Natural killer cell (primary cell): ENCODE measurements around the gene ZRSR2. TPM values are rescaled to one million over a fixed set of nuclear protein-coding genes. Genes with fewer than 3 reads are reported as not detected.
"Not testable (repeated sequence)": the region's sequence is repeated elsewhere in the genome, so short reads cannot be mapped to it uniquely, and the experiment has no call there.

Experiments used
- ATAC-seq, 3 donors: fragments of 150-1000 bp in 2 of 3; fragments of 200-7000 bp in 1 of 3; cut with Tn5 transposase; 1 replicate in 1 of 3; 2 replicates in 2 of 3; pipeline ENCODE4 v1.10.0; 2021; ENCODE audit warnings: mild to moderate bottlenecking in 2 of 3, moderate library complexity in 2 of 3
- DNase-seq, 2 donors: peaks; one replicate each; pipeline versions ENCODE4 v3.0.0 to v3.0.0-alpha.2; 2013 to 2021; ENCODE audit warnings: mixed read lengths in 1 of 2
- H3K27ac ChIP-seq: one replicate; pipeline ENCODE4 v1.5.1; 2013; ENCODE audit warnings: mild to moderate bottlenecking, low read length
- H3K27me3 ChIP-seq: one replicate; pipeline ENCODE4 v1.6.1; 2013; ENCODE audit warnings: low read length; ENCODE audit not compliant: control insufficient read depth, insufficient read depth
- H3K36me3 ChIP-seq: one replicate; pipeline ENCODE4 v1.6.1; 2013; ENCODE audit warnings: low read length; ENCODE audit not compliant: control insufficient read depth, insufficient read depth
- H3K4me1 ChIP-seq: one replicate; pipeline ENCODE4 v1.6.1; 2013; ENCODE audit warnings: low read length; ENCODE audit not compliant: control insufficient read depth, insufficient read depth
- H3K4me3 ChIP-seq: one replicate; pipeline ENCODE4 v1.5.1; 2013; ENCODE audit warnings: low read length
- H3K9me3 ChIP-seq: one replicate; pipeline ENCODE4 v1.6.1; 2013; ENCODE audit warnings: low read length; ENCODE audit not compliant: control insufficient read depth, insufficient read depth
- H3K27ac Mint-ChIP-seq, 2 donors: one replicate each; pipeline ENCODE4 v1.8.0; 2022; ENCODE audit warnings: mild to moderate bottlenecking in 2 of 2, mixed read lengths in 2 of 2, moderate library complexity in 1 of 2
- H3K27me3 Mint-ChIP-seq, 2 donors: one replicate each; pipeline ENCODE4 v1.8.0; 2022; ENCODE audit warnings: low read depth in 2 of 2, mixed read lengths in 2 of 2
- H3K36me3 Mint-ChIP-seq: one replicate; pipeline ENCODE4 v1.8.0; 2022; ENCODE audit warnings: mixed read lengths
- H3K4me1 Mint-ChIP-seq, 2 donors: one replicate each; pipeline ENCODE4 v1.8.0; 2022; ENCODE audit warnings: mixed read lengths in 2 of 2
- H3K4me3 Mint-ChIP-seq: one replicate; pipeline ENCODE4 v1.8.0; 2022; ENCODE audit warnings: mild to moderate bottlenecking, moderate library complexity, mixed read lengths
- H3K9me3 Mint-ChIP-seq, 2 donors: one replicate each; pipeline ENCODE4 v1.8.0; 2022; ENCODE audit warnings: mixed read lengths in 2 of 2
- WGBS: methylation state at CpG from one replicate; pipeline ENCODE4 v1.1.7; 2013; ENCODE audit warnings: missing lambda C conversion rate; ENCODE audit not compliant: insufficient coverage; 5-methylcytosine and 5-hydroxymethylcytosine counted together
- intact Hi-C: fragments of 100-400 bp; cut with micrococcal nuclease; formaldehyde crosslinking; loops from one replicate; pipeline ENCODE4 v1.14.2; 2022
- total RNA-seq, 4 donors: library from RNA; stranded (reverse); fragments of 120-200 nt in 1 of 4; gene quantifications; one replicate each; pipeline versions ENCODE4 v1.2.3 to v1.2.4, GENCODE V29; 2013 to 2022
- TF ChIP-seq, protein P1 (sequence below): fragments of 200-600 bp; IDR thresholded peaks from one replicate; pipeline ENCODE4 v1.8.0; 2022; ENCODE audit warnings: antibody characterized with exemption

ZRSR2 gene
- total RNA-seq, 3 donors from 2014 or later (not counting 1 experiment from before 2014, with no cell fraction given): 21.7 to 44.2 (median 28.2) TPM

DNA sequence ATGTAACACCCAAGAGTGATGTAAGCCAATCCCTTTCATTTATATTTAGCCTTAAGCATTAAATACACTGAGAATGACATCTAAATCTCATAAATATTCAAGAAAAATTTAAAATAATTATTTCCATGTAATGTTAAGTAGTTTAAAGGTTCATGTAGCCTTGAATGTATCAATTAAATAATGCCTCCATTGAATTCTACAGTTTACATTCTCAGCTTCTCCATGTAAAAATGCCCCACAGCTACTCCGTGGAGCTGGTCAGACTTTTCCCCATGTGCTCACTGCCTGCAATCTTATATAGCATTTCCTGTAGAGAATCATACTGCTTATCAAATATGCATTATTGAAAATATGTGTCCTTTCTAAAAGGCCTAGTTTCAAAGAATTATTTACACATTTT is 38.9 kb downstream of the ZRSR2 start:
- Mint-ChIP-seq H3K4me3 (no peak overlapping the region), H3K4me1 (no peaks in the 10 kb centered on the region), H3K36me3 (peaks cover 15% of the 10 kb centered on the region), H3K27ac (no peak overlapping the region), H3K9me3 (no peaks in the 10 kb centered on the region), H3K27me3 (no peaks in the 10 kb centered on the region)
- intact Hi-C loops: no loop called here
- WGBS: 100% methylated on average over 1 of the region's 1 CpG
- Histone ChIP-seq H3K9me3 (no peaks in the 10 kb centered on the region), H3K27me3 (no peaks in the 10 kb centered on the region), H3K4me1 (no peaks in the 10 kb centered on the region), H3K4me3 (no peak overlapping the region), H3K27ac (no peak overlapping the region), H3K36me3 (peaks cover 6% of the 10 kb centered on the region)
- TF ChIP-seq, protein P1, sequence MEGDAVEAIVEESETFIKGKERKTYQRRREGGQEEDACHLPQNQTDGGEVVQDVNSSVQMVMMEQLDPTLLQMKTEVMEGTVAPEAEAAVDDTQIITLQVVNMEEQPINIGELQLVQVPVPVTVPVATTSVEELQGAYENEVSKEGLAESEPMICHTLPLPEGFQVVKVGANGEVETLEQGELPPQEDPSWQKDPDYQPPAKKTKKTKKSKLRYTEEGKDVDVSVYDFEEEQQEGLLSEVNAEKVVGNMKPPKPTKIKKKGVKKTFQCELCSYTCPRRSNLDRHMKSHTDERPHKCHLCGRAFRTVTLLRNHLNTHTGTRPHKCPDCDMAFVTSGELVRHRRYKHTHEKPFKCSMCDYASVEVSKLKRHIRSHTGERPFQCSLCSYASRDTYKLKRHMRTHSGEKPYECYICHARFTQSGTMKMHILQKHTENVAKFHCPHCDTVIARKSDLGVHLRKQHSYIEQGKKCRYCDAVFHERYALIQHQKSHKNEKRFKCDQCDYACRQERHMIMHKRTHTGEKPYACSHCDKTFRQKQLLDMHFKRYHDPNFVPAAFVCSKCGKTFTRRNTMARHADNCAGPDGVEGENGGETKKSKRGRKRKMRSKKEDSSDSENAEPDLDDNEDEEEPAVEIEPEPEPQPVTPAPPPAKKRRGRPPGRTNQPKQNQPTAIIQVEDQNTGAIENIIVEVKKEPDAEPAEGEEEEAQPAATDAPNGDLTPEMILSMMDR: no peak
- ATAC-seq (no peak), DNase-seq (no peak)

DNA sequence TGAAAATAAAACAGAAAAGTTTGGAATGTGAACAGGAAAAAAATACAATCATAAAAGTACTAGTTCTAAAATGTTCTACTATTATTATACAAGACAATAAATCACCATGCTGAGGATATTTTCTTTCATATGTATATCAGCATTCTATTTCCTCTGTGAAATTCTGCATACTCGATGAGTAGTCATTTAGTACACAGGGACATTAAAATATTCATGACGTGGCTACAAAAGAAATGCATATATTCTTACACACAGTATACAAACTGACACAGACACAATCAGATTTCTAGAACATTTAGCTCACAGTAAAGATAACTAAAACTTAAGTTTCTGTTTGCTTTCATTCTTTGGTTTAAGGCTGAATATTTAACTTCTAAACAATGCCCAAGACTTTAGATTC is 41.1 kb downstream of the ZRSR2 start:
- H3K27ac Mint-ChIP-seq, H3K36me3 ChIP-seq, H3K27me3 ChIP-seq, H3K27ac ChIP-seq, H3K4me1 ChIP-seq, H3K9me3 ChIP-seq, H3K4me3 Mint-ChIP-seq, DNase-seq, intact Hi-C loops, H3K4me3 ChIP-seq, ATAC-seq, H3K9me3 Mint-ChIP-seq, H3K27me3 Mint-ChIP-seq, H3K4me1 Mint-ChIP-seq: not testable (repeated sequence)
- WGBS: no CpG with 5 or more reads among the region's 2 CpGs
- peaks cover 15% of the 10 kb centered on the region for H3K36me3 Mint-ChIP-seq

DNA sequence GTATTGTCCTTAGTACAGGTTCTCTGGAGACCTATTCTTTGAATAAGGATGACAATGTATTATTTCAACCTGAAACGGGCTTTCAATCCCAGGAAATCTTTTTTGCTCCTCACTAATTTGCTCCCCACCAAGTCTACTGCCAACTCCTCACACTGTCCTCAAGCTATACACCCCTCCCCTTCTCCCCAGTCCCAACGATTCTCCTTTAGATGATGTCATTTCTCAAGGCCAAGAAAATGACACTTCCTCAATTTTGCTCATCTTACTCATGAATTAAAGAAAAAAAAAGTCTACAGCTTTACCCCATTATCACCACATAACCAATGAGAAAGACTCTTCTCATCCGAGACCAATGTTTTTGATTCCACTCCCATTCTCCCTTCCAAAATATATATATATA is 43.8 kb downstream of the ZRSR2 start:
- DNase-seq (no peak), ATAC-seq (no peak)
- Mint-ChIP-seq H3K4me1 (no peaks in the 10 kb centered on the region), H3K27me3 (no peaks in the 10 kb centered on the region), H3K36me3 (peaks cover 8% of the 10 kb centered on the region), H3K4me3 (no peak overlapping the region), H3K27ac (no peak overlapping the region), H3K9me3 (no peaks in the 10 kb centered on the region)
- Histone ChIP-seq H3K27ac (no peak overlapping the region), H3K36me3 (peaks cover 4% of the 10 kb centered on the region), H3K9me3 (no peaks in the 10 kb centered on the region), H3K4me1 (no peaks in the 10 kb centered on the region), H3K27me3 (no peaks in the 10 kb centered on the region), H3K4me3 (no peak overlapping the region)
- TF ChIP-seq, protein P1: no peak
- intact Hi-C loops: no loop called here
- WGBS: 66% methylated on average over 2 of the region's 3 CpGs

DNA sequence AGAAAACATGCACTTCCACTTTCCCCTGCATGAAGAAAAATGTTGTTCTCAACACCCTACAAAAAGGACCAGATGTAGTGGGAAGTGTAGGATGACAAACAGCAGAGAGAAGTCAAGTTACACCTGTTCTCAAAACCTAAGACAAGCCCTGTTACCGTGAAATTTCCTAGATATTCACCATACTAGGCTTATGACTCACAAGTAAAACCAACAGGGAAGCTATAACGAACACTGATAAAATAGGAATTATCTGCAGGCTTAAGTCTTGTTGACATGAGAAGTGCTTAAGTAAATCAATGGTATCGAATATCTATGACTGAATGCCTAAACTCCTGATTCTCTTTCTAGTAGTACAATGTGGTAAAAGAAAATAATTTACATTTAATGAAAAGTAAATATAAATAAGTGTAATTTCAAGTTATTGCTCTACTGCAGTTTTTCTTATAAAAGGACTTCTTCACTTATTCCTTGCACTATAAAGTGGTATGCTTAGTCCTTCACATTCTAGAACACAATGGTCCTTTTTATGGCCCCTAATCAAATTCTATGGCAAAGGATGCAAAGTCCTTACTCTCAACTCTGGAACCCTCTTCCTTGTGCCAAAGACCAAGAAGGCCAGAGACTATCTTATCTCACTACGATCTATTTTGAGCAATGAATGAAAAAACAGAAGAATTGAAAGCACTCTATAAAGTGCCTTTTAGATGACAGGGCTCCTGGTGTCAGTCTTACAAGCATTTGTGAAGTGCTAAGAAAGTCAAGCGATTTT is 44.7 kb downstream of the ZRSR2 start:
- Histone ChIP-seq H3K27ac (no peak overlapping the region), H3K27me3 (no peaks in the 10 kb centered on the region), H3K36me3 (peaks cover 1% of the 10 kb centered on the region), H3K9me3 (no peaks in the 10 kb centered on the region), H3K4me3 (no peak overlapping the region), H3K4me1 (no peaks in the 10 kb centered on the region)
- Mint-ChIP-seq H3K27ac (no peak overlapping the region), H3K27me3 (no peaks in the 10 kb centered on the region), H3K9me3 (no peaks in the 10 kb centered on the region), H3K4me3 (no peak overlapping the region), H3K36me3 (peaks cover under 1% of the 10 kb centered on the region), H3K4me1 (no peaks in the 10 kb centered on the region)
- ATAC-seq (no peak), DNase-seq (no peak)
- intact Hi-C loops: no loop called here
- TF ChIP-seq, protein P1: no peak
- 100% methylated on average over 2 of the region's 5 CpGs for WGBS
